ENCODE data around the gene DESI1.
"Not testable (repeated sequence)": the region's sequence is repeated elsewhere in the genome, so short reads cannot be mapped to it uniquely, and the experiment has no call there.

Gene DESI1

DNA sequence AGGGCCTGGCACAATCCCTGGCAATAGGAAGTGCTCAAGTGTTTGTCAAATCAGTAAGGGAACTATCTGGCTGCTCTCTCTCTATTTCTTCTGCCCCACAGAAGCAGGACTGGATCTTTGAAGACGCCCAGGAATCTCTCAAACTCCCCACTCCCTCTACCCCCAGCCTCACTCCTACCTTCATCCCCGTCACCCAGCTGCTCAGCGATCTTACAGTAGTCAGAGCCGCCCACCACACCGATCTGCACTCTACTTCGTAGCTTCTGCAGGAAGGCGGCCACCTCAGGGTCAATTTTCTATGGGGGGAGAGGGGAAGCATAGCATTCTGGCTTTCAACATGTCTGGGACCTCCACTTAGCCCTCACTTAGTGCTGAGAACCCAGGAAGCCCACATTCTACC is 34.9 kb downstream of the DESI1 start:
- no peak for DNase-seq (ENCODE audit: low spot score)

DNA sequence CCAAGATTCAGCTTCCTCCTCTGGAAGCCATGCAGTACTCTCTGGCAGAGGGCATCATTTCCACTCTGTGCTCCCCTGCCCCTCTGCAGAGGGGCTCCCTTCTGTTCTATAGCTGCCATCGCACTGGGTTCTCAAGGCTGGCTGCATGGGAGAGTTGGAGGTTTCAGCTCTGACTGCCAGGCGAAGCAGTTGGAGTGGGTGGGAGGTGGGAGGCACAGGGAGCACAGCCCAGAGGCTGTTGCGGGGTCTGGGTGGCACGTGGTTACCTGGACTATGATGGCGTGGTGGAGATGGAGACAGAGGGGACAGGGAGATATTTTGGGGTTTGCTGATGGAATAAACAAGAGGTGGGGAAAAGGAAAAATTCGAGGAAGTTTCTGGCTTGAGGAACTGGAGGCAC is 36.0 kb downstream of the DESI1 start:
- no peak for DNase-seq (ENCODE audit: low spot score)

DNA sequence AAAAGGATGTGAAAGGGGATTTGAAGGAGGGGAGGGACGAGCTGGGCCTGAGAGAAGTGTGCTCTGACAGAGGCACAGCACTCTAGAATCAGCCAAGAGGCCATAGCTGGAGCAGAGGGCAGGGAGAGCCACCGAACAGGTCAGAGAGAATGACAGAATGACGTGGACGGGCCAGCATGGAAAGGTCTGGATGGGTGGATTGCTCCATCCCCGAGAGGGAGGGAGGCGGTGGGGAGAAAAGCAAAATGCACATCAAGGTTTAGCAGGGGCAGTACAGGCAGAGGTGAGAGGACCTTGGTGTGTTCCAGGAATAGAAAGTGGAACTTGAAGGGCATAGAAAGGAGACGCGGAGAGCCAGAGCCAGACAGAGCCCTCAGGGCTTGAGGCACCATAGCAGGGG is 38.1 kb downstream of the DESI1 start:
- DNase-seq (ENCODE audit: low spot score) = no peak

DNA sequence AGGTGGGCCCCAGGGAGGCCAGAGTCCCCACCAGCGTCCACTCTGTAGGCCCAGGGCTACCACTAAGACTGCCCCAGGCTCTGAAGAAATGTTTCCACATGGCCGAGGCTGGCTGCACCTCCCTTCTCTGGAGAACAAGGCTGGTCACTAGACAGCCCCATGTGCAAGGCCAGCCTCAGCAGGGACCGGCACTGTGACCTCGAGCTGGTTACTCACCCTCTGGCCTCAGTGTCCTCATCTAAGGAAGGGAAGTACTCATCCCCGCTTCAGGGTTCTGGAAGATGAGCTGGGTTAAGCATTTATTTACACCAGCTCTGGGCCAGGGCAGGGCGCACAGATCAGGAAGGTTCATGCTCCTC is 40.9 kb downstream of the DESI1 start:
- DNase-seq (ENCODE audit: low spot score) = no peak

DNA sequence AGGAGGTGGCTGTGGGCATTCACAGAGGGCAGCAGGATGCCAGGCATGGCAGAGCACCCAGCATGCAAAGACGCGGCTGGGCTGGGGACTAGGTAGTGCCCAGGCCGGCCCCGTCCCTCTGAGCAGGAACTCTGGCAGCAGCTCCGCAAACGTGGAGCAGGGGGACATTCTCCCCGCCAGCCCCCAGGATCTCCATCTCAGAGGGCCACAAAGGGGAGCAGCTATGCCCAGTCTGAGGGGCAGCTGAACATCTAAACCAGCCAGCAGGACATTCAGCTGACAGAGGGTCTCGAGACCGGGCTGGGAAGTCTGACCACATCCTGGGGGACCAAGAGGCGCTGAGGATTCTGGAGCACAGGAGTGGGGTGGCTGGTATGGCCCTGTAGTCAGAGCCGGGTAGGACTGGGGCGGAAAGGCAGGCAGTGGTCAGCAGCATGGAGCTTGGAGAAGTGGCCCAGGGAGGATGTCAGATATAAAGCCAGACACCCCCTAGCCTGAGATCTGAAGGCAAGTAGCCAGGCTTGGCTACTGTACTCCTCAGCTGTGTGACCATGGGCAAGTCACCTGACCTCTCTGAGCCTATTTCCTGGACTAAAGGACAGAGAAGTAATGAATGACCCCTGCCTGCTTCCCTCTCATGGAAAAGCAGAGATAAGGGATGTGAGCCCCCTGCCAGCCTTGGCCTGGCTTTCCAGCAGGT is 41.4 kb downstream of the DESI1 start:
- no peak for DNase-seq (ENCODE audit: low spot score)

DNA sequence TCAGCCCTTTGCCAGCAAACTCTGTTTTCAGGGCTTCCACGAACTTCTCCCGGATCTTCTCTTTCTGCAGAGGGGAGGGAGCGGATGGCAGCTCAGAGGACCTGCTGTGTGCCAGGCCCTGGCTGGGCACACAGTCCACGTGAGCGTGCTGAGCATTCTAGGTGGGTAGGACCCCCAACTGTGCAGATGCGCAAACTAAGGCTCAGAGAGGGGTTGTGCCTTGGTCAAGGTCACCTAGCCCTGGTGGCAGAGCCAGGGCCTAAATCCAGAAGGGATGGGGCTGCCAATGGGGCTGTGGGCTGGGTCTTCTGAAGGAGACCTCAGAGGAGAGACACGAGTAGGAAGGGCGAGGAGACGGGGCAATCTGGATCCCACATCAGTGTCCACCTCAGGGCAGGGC is 42.0 kb downstream of the DESI1 start:
- no peak for DNase-seq (ENCODE audit: low spot score)

DNA sequence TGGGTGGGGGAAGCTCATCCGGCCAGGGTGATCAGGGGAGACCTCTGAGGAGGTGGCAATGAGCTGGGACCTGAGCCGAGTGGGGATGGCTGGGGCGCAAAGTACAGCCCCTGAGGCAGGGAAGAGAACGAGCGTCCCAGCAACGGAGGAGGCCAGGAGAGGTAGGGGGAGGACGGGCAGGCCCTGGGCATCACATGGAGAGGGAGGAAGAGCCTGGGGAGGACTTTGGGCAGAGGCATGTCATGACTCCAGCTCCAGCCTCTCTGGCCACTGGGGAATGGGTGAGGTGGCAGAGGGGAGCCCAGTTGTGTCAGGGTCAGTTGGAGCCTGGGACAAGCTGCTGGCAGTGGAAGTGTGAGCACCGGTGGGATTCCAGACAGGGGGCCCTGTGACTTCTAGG is 42.7 kb downstream of the DESI1 start:
- DNase-seq (ENCODE audit: low spot score) = no peak

DNA sequence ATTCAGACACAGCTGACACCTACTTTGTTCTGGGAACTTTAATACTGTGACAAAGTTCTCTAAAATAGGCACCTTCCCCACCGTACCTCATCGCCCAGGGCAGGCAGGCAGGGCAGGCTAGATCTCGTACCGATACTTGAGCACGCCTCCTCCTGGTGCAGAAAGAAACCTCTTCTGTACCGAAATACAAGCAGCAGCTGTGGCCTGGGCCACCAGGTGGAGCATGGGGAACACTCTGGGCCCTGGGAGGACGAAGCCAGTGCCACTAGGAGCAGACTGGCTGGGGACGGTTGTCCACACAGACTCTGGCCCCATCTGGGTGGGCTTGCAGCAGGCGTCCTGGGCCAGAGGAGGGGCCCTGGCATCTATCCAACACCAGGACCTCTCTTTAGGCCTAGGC is 44.0 kb downstream of the DESI1 start:
- DNase-seq (ENCODE audit: low spot score) = peak; percentile 44

DNA sequence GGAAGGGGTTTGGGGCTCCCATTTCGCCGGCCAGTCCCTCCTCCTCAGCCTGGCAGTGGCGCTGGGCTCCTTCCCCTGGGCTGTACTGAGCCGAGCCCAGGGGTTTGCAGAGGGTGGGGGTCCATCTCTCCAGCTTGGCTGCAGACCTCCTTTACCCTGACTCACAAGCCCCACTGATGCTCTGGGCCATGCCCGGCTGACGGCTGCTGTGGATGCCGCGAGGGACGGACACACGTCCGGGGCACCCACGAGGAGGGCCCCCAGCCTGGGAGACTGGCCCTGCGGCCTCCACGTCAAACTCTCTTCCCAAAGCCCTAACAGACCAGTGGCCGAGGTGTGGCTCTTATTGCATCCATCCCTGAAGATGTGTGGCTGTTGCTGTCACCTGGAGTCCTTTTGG is 45.3 kb downstream of the DESI1 start:
- no peak for DNase-seq (ENCODE audit: low spot score)

DNA sequence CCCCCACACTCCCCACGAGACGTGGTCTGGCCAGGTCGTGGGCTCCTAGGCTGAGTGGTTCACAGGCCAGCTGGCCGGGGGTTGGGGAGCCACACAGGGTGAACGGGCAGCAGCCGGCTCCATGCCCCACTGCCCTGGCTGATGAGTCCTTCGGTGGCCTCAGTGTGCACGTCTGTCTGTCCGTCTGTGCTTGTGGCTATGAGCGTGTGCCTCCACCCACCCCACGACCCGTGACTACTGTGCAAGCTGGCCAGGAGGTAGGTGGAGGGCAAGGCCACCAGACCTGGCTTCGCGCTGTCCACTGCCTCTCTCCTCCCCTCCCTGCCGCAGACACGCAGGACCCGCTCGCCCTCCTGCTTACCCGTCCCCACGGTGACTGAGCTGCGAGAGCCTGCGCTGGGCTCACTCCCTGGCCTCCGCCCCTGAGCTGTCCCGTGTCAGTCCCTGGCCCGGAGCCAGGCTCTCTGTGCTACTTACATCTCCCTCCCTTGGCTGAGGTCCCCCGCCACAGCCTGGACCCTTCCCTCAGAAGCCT is 45.9 kb downstream of the DESI1 start:
- no peak for DNase-seq (ENCODE audit: low spot score)

DNA sequence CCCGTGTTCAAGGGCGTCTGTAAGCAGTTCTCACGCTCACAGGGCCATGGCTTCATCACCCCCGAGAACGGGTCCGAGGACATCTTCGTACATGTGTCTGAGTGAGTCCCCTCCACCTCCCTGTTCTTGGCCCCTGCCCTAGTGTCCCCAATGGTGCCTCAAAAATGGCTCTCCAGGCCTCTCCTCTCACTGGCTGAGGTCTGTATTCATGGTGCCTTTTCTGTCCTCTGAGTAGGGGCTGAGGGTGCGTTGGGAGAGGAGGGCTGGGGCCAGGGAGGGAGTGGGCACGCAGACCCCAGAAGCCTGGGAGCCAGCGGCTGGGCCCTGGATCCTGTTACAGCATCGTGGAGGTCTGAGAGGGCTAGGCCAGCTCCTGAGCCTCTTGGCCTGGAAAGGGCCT is 47.2 kb downstream of the DESI1 start:
- no peak for DNase-seq (ENCODE audit: low spot score)

DNA sequence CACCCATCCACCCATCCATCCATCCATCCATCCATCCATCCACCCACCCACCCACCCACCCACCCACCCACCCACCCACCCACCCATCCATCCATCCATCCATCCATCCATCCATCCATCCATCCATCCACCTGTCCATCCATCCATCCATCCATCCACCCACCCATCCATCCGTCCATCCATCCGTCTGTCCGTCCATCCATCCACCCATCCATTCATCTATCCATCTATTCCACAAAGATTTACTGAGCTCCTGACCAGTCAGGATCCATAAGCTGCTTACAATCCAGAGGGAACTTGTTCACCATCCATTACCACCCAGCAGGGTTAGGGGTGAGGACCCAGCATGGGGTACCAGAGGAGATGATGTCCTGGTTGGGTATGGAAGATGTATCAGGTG is 48.5 kb downstream of the DESI1 start:
- not testable (repeated sequence) for DNase-seq (ENCODE audit: low spot score)

DNA sequence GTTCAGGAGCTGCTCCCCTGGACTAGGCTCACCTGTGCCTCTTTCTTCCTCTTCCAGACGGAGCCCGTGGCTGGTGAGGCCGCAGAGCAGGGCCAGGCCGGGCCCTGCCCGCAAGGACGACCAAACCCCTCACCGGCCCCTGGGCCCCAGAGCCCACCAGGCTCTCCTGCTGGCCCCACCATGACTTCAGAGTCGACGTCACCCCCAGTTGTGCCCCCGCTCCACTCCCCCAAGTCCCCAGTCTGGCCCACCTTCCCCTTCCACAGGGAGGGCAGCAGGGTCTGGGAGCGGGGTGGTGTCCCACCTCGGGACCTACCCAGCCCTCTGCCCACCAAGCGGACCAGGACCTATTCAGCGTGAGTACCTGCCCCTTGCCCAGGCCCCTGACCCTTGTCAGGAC is 49.1 kb downstream of the DESI1 start:
- DNase-seq (ENCODE audit: low spot score) = no peak

DNA sequence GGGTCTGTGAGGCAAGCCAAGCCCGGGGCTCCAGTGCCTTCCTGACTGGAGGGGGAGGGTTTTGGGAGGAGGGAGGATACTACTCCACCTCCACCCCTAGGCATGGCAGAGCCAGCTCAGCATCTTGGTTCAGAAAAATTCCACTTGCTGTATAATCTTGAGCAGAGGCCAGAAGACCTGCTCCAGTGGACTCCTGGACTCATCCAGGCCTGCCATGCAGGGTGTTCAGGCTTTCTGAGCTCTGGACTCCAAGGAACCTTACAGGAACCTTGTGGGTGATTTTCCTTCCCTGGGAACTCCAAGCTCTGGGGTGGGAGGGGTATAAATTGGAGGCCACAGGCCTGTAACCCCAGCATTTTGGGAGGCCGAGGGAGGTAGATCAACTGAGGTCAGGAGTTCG is 50.6 kb downstream of the DESI1 start:
- no peak for DNase-seq (ENCODE audit: low spot score)

DNA sequence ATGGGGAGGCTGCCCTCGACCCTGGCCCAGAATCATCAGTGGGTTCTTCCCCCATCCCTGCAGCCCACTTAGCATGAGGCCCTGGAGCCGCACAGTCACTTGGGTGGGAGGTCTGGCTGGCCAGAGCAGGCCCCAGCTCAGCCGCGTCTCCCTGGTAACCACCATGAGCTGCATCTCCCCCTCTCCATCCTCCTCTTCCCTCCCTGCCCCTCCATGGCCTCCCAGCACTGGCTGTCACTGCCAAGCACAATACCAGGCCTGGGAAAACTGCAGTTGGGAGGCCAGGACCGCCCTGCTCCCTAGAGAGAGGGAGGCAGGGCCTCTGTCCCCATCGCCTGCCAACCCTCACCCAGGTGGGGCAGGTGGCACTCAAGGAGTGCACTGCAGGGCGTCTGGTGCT is 52.0 kb downstream of the DESI1 start:
- DNase-seq (ENCODE audit: low spot score) = no peak

DNA sequence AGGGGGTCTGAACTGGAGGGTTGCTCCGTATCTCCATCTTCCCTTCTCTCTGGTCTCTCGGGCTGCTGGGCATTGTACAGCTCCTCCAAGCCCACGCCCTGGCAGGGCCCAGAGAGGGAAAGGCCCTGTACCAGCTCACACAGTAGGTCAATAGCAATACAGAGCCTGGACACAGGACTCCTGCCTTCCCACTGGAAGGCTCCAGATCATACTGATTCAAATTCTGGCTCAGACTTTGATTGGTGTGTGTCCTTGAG is 53.4 kb downstream of the DESI1 start:
- DNase-seq (ENCODE audit: low spot score) = no peak

DNA sequence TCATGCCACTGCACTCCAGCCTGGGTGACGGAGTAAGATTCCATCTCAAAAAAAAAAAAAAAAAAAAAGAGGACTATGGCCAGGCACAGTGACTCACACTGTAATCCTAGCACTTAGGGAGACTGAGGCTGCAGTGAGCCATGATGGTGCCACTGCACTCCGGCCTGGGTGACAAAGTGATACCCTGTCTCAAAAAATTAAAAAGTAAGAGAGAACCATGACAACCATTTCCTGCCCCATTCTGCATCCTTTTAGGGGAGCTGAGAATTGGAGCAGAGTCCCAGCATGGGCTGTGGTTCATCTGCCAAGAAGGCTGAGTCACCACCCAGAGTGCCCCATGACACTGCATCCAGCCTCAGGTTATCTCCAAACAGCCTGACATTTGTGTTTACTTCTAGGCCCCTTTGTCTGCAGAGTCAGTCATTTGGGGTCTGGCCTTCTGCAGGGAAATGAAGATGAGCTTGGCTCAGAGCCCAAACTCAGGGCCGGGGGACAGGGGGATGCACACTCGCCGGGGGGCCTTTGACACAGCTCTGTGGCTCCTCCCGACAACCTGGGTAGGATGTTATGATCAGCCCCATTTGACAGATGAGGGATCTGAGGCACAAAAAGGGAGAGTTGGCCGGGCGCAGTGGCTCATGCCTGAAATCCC is 55.3 kb downstream of the DESI1 start:
- peak; percentile 38 for DNase-seq (ENCODE audit: low spot score)

DNA sequence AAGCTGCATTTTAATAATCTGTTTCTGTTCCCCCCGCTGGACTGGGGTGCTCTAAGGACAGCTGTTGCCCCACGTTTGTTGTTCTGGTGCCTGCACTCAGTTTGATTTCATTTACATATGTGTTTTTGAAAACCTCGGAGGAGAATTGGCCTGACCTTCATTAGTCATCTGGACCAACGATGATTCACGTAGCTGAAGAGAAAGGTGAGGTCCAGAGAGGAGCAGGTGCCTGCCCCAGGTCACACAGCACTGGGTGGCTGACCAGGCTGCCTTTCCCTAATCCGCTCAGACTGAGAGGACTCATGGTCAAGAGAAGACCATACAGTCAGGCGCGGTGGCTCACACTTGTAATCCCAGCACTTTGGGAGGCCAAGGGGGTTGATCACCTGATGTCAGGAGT is 56.3 kb downstream of the DESI1 start:
- no peak for DNase-seq (ENCODE audit: low spot score)

DNA sequence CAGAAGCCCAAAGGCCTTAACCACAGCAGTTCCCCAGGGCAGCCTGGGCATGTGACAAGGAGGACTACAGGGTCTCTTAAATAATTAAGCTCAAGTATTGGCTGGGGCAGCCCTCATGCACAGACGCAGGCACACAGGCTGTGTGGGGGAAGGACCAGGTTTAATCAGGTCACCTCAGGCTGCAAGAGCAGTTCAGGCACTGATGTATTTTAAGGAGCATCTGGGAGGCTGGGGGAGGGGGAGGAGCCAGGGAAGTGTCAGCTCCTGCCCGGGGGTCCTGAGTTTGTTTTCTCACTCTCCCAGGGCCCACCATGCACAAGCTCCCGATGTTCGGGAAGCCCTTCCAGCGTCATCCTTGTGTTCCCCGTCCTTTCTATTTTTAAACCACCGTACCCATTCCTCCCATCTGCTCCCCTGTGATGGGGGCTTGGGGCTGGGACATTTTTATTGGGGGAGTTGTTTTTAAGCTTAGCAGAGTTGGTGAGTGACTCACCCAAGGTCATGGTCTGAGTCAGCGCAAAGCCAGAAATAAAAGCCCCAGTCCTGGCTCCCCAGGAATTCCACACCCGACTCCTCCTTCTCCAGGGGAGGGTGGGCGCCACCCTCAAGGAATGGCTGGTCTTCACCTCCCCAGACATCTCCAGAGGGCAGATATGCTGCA is 57.7 kb downstream of the DESI1 start:
- DNase-seq (ENCODE audit: low spot score) = peak; percentile 36

DNA sequence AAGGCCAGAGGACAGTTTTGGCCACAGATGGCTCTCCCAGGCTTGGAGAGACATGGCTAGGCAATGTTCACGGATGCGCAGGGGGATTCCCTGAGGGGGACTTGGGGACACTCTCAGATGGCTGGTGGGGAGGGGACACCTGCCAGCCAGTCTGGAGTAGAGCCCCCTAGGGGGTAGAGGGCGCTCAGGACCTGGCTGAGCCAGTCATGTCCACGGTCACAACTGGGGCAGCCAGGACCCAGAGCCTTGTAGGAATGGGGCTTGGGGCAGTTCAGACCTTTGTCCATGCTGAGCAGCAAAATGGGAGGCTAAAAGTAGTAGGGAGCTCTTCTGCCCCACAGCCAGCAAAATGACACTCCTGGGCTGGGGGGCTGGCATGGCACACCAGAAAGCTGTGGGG is 58.4 kb downstream of the DESI1 start:
- no peak for DNase-seq (ENCODE audit: low spot score)

DNA sequence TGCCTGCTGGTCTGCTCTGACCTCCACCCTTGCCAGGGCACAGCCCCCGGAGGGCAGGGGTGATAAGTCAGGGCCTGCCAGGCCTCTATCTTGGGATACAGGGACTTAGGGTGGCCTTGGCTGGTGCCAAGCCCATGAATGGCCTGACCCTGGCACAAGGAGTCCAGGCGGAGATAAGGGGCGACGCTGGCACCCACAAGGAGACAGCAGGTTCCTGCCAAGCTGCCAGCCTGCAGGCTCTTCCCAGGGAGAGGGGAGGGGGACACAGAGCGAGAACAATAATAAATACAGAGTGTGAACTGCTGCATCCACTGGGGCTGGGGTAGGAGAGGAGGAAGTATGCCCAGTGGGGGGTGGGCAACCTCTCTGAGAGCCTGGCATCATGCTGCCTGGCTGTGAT is 59.1 kb downstream of the DESI1 start:
- DNase-seq (ENCODE audit: low spot score) = no peak

DNA sequence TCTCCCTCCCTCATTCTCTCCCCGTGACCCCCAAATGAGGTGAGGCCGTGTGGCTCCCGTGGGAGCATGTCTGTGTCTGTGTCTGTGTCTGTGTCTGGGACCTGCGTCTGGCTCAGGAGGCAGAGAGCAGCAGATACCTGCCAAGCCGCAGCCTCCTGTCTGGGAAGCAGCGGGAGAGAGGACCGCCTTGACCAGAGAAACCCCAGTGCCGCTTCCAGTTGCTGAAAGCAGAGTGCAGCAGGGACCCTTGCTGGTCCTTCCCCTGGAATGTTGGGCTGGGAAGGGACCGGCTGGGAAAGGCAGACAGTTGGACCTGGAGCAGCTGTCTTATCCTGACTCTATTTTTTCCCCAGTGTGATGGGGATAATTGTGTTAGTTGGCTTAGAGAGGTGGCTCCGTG is 59.5 kb downstream of the DESI1 start:
- no peak for DNase-seq (ENCODE audit: low spot score)

DNA sequence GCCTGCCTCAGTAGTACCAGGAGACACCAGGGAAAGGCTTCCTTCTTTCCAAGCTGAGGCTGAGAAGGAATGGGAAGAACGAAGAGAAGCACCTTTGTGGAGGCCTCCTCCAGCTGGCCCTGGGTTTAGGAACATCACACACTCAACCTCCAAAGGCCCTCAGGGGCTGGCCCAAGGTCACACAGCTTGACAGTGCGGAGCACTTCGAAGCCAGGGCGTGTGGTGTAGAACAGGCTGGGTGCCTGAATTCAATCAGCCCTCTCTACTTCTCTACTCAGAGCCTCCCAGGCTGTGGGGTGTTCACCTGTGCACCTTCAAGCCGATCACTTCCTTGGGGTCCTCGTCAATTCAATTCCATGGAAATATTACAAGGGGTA is 60.8 kb downstream of the DESI1 start:
- no peak for DNase-seq (ENCODE audit: low spot score)

DNA sequence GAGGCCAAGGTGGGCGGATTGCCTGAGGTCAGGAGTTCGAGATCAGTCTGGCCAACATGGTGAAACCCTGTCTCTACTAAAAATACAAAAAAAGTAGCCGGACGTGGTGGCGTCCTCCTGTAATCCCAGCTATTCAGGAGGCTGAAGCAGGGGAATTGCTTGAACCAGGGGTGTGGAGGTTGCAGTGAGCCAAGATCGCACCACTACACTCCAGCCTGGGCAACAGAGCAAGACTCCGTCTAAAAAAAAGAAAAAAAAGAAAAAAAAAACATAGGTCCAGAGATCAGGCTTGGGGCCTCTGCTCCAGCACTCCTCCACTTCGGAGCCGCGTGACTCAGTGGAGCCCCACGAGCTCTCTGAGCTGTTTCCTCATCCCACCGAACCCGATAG is 62.6 kb downstream of the DESI1 start:
- DNase-seq (ENCODE audit: low spot score) = not testable (repeated sequence)

Measured in kidney capillary endothelial cell (primary cell).